GM21737 (cell line): ENCODE measurements around the gene GRAP2.
"Not testable (repeated sequence)": the region's sequence is repeated elsewhere in the genome, so short reads cannot be mapped to it uniquely, and the experiment has no call there.

Experiments used
- ATAC-seq: cut with Tn5 transposase; IDR thresholded peaks from one replicate; pipeline ENCODE4 v1.9.1; 2021; ENCODE audit warnings: mild to moderate bottlenecking, moderate library complexity; ENCODE audit not compliant: unreplicated experiment

GRAP2 gene

DNA sequence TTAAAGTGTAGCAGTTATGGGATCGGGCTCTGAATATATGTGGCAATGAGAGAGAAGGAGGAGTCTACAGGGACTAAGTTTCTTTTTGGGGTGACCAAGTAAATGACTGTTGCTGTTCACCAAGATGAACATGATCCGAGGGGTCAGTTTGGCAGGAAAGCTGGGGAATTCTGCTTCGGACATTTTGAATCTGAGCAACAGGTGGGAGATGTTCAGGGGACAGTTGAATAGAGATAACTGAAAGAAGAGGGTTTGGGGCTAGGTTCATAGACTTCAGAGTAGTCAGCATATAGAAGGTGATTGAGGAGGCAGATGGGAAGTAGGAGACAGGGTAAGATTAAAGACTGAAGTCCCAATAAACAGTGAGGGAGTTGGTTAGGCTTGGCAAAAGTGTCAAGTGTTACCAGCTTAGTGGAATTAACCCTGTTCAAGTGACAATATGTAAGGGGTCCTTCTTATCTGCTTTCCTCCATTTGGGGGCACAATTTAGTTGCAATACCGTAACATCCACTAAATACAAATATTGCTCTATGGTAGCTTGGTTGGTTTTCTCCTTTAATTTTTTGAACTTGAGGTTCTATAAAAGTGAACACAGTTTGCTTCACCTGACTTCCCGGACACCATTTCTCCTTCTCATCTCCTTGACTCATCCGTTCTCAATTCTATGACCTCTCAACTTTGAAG lies 4.4 kb upstream of the GRAP2 start:
- no peak for ATAC-seq

DNA sequence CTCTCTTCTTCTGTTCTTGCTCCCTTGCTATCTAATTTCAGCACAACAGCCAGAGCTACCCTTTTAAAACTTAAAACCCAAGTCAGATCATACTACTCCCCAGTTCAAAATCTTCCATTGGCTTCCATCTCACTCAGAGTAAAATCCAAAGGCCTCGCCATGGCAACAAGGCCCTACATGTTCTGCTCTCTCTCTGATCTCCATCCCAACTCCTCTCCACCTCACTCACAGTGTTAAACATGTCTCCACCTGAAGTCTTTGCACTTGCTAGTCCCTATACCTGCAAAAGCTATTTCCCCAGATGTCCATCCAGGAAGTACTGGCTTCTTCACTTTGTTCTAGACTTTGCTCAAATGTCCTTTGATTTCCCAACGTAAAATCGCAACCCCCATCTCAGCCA lies 3.0 kb upstream of the GRAP2 start:
- ATAC-seq = no peak

DNA sequence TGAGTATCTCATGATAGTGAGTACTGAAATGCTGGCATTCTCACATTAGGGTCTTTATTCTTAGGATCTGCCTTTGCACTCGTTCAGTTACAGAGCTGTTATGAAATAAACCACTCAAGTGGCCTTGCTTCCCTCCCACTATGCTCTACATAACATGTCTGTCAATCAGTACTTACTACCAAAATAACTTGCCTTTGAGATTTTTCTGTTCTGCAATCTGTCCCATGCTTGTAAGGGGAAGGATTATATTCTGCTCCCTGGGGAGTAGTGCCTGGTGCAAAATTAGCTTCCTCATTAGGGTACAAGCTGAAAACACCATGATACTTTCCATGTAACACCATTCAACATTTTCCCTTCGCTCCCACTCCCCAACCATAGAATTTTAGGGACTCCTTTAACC lies 1.9 kb upstream of the GRAP2 start:
- ATAC-seq = peak; percentile 79

DNA sequence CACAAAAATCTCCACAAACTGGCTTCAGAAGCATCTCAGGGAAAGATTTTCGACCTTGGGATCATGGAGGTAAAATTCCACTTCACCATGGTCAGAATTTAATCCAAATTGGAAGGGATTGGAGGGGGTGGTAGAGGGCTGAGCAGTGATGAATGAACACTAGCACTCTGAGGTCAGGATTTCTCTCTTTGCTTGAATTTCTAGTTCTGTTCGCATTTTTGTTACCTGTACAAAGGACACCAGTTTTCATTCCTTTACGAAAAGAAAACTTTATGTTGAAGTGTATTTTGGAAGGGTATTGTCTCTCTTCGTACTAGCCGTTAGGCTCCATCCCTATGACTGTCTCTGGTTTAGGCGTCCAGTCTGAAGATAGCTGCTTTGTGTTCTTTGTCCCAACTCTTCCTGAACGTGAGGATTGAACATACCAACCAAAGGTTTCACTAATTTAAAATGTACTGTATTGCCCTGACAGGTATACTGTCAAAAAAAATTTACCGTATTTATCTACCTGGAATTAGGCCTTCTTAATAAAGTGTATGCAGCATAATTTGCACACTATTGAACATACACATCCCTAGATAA lies 772 bp downstream of the GRAP2 start:
- no peak for ATAC-seq

DNA sequence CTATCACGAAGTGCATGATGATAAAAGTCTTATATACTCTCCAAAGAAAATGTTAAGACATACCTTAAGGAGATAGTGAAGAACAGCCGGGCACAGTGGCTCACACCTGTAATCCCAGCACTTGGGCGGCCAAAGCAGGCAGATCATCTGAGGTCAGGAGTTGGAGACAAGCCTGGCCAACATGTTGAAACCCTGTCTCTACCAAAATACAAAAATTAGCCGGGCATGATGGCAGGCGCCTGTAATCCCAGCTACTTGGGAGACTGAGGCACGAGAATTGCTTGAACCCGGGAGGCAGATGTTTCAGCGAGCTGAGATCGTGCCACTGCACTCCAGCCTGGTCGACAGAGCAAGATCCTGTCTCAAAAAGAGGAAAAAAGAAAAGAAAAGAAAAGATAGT lies 3.1 kb downstream of the GRAP2 start:
- ATAC-seq = not testable (repeated sequence)

DNA sequence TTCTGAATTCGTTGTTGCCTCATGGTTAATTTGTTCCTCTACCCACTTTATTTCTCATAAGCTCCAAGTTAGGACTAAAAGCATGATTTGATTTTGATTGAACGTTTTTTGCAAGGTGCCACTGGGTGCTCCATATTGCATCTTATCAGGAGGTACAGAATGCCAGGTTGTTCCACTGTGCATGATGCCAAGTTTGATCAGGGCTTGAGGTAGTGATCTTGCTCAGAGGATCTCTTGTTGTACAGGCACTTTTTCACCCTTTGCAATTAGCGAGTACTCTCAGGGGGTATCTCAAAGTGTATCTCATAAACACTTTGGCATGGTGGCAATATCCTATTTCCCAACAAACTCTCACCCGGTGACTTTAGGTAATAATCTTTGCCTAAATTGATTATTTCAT lies 4.0 kb downstream of the GRAP2 start:
- ATAC-seq = no peak

DNA sequence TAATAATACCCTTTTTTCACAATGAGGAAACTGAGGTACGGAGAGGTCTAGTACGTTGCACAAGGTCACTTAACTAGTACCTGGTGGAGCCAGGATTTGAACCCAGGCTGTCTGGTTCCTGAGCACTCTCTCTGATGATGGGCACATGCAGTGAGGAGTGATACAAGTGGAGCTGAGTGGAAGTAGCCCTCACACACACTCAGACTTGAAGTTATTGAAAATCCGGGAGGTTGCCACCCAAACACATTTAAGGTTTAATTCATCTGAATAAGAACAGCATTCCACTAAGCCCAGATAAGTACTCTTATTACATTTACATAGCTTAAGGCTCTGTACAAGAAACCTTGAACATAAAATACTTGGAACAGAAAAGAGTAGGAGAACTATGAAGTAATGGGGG lies 4.8 kb downstream of the GRAP2 start:
- no peak for ATAC-seq

DNA sequence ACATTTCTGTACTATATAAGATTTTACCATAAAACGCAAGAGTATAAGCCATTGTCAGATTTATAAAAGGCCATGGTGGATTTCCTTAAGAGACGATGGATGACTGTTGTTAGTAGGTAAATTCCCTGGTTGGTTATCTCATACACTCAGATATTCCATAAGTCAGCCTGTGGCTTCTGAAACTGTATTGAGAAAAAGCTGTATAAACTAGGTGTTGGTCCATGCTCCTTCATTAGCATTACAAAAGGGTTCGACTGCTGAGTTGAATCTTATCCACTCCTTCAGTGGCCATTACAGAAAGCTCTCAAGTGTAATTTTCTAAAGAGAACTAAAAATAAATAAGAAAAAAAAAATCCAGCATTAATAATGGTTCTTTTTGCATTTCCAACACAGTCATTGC lies 5.3 kb downstream of the GRAP2 start:
- ATAC-seq = no peak

DNA sequence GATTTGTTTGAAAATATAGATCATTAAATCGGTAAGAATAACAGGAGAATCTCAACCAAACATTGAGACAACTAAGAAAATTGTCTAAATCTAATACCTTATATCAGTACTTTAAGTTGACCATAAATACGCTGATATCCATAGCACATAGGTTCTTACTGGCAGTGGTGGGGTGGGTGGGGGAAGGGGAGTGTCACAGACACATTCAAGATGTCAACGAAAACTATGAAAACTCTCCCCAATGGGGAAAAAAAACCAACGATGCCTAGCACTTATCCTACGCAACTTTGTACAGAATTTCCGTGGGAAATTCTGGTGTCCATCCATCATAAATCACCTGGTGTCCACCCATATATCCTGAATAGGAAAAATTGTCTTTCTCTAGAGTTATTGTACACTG lies 6.2 kb downstream of the GRAP2 start:
- ATAC-seq = no peak

DNA sequence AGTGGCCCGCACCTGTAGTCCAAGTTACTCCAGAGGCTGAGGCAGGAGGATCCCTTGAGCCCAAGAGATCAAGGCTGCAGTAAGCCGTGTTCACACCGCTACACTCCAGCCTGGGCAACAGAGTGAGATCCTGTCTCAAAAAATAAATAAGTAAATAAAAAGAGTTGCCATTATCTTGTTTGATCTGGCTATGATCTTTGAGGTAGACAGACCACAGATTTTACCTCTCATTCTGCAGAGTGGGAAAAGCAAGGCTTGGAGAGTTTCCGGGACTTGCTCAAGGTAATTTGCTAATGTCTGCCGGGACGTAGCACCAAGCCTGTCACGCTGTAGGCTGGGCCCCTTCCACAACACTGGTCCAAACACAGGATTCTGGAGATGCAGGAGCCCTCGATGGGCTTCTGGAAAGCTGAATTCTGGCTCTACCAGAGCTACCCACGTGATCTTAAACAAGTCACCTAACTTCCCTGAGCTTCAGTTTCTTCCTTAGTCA lies 6.8 kb downstream of the GRAP2 start:
- ATAC-seq = no peak

DNA sequence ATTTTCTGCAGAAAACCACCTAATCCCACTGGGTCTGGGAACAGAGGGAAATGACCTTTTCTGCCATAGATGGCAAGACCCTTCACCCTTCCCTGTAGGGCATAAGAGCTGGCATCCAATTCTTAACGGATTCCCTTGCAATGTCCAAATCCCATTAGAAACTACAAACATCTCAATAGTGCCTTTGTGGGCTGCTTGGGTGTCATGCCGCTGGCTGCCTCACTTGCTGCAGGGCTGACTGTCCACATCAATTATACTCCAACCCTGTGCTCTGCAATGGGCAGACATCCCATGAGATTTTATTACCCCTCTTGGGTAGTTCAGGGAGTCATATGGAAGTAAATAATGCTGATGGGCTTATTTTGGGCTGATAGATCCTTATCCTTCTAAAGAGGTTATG lies 7.3 kb downstream of the GRAP2 start:
- no peak for ATAC-seq

DNA sequence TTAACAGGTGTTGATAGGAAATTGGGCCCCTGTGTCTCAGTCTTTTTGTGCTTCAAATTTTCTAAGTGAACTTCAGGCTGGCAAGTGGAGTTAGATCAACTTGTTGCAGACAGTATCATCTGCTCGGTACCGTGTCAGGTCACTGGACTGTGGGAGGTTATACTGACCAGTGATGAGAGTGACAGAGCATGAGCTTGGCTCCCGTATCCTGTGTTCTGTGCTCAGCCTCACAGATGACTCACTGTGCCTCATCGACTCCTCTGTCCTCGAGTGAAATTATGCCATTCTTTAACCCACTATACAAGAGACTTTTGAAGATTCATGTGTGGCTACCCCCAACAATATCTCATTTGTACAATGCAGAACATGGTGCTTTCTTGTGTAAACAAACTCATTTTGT lies 7.9 kb downstream of the GRAP2 start:
- no peak for ATAC-seq

DNA sequence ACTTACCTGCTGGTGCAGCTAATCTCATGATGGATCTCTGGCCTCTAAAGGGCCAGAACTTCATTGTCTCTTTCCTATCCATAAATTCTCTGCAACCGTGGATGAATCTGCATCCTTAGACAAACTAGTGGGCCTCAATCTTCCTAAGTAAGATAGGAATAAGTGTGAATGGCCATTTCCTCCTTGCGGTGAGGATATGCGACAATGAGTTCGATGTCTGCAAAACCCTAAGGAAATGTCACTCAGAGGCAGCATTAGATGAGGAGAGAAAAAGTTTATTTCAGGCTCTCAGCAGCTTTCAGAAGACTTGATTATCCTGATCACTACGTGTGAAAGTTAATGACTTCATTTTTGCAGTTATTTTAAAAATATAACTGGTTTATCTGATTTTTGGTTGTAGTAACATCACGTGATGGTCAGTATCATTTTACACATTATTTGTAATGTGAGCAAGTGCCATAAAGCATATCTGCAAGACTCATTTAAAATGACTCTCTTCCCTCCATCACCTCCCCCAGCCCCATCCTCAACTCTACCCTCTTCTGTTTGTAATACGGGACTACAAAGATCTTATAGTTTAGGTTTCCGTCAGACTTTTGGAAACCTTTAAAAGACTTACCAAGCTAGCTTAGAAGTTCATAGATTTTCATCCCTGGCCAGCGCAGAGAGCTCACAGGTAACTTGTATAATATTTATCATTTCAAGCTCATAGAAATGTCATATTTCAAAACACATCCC lies 10.2 kb downstream of the GRAP2 start:
- no peak for ATAC-seq

DNA sequence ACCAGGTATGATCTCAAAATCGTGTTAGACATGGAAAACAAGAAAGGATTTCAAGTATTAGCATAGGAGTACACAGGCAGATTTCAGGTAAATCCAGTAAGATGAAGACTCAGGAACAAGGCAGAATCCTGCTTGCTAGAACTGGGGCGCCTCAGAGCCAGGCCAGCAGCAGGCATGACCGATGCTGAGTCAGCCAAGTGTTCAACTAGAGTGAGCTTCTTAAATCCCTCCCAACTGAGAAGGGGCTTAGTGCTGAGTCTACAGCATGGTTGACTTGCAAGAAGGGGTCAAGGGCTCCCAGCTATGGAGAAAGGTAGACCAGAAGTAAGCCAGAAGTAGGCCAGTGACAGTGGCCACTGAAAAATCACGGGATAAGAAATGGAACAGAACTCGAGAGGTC lies 12.4 kb downstream of the GRAP2 start:
- ATAC-seq = no peak

DNA sequence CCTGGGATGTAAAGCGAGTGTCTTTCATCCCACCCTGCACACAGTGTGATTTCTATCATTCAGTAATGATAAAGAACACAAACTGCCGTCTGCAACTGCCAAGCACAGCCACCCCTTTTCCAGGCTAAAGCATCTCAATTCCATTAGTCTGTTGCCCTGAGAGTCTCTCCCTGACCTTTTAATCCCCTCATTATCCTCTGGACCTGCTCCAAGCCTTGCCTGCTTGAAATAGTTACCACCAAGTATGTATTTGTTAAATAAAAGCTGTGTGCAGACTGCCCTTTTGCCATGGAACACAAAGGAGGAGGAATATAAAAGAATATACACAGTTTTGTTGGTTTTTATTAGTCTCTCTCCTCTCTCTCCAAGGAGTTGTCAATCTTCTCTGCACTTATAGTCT lies 13.0 kb downstream of the GRAP2 start:
- ATAC-seq = no peak

DNA sequence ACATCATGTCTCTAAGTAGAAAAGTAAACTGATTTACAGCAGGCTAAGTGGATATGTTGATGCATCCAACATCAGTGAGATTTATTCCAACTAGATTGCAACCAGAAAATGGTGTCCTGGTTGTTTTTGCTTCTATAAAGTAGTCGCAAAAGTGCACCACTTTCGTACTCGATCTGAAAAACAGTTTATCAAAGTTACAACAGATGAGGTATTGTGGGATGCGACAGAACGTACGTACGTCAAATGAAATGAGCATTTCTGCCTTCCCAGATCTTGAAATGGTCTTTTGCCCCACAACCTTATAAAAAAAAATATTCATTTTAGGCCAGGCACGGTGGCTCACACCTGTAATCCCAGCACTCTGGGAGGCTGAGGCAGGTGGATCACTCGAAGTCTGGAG lies 13.7 kb downstream of the GRAP2 start:
- ATAC-seq = no peak

DNA sequence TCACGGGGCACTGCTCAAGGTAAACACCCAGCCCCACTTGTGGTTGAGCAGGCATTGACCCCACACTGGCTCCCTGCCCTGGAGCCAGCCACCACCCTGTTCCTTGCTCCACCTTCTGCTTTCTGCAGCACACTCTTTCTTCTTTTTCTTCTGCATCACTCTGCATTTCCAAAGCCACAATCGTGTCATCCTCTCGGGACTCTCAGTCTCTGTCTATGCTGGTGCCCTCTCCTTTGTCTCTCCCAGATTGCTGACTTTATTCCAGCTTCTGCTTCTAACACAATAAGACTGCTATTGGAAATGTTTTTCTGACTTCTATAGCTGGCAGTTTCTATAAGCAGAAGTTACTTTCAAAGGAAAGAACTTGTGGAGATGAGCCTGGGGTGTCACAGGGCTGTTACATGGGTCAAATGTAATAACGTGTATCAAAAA lies 14.4 kb downstream of the GRAP2 start:
- ATAC-seq = no peak

DNA sequence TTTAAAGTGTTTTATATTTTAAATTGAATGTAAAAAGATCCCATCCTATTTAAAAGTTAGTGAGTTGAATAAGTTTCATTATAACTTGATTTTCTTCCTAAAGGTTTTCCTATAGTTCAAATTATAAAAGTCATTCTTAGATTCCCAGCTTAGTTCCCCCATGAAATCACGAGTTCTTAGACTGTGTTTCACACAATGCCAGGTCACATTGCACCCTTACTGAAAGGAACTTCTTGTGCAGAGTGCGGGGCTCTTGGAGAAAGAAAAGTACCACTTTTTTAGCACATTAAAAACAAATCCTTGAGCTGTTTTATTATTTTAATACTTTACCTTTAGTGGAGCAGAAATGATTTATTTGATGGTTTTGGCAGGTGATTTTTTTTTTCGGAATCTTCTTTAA lies 15.6 kb downstream of the GRAP2 start:
- no peak for ATAC-seq

DNA sequence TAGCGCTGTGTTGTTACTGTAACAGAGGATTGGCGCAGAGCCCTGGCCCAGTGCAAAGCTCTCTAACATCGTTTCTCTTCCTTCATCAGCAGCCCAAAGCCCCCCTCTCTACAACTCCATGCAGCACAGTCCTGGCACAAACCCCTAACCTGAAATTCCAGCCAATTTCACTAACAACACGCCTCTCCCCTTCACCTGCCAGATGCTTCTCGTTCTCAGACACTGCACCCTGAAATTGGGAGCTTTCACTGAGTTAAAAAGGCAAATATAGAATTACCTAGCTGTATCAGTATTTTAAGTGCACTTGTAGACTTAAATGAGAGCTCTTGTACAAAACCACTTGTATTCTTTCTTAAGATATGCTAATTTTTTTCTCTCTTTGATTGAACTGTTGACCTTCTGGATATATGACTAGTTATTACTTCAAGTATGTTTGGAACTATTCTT lies 16.3 kb downstream of the GRAP2 start:
- ATAC-seq = no peak

DNA sequence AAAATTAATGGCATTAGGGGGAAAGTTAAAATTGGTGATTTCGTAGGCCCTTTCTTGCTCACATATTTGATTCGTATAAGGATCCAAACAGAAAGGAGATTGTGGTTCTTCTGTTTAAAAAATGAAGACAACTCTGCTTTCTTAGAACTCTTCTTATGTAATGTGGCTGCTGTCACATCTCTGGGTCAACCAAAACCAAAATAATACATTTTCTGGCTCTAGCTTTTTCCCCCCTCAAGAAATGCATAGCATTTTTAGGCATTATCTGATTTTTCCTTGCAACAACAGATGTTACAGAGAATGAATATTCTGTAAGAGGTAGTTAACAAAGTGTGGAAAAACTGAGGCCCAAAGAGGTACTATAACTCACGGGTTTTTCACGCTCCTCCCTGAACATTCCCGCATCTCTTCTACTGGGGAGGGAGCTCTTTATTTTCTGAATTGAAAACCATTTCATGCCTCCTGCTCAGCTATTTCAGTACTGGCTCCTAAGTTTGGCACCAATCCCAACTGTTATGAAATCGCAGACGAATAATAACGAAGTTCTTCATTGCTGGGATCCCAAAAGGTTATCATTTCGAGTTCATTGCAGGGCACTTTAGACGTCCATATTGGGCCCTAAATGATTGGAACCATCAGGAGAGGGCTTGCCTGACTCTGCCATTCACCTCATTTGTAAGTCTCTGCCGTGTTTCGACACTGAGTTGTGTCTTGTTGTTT lies 17.1 kb downstream of the GRAP2 start:
- no peak for ATAC-seq

DNA sequence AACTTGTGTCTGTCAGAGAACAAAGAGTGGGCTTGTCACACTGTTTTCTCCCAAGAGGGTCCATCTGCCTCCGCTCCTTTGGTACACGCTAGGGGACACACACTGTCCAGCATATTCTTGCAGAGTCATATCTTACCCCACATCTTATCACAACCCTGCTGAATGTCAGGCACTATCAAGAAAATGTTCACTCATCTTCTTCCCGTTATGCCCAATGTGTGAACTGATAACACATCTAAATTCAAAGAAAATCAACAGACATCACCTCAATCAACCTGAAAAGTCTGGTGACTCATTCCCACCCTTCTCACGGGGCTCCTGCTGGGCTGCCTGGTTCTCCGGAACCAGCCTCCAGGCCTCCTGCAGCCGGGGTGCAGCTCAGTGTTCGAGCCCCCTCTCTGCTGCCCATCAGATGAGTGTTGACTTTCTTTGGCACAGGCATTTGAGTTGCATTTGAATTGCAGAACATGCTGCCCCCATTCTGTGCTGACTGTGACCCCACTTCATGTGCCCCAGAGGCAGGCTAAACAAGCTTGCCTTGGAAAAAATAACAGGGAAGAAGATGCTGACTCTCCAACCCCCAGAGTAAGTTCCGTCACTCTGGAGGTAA lies 19.4 kb downstream of the GRAP2 start:
- ATAC-seq = no peak
